Lower leg skin (tissue), 3 donors: Measurements from ENCODE around the gene TTC33.

Experiments
- CTCF ChIP-seq, 3 donors: fragments of 450-650 bp; IDR thresholded peaks; one replicate each; pipeline ENCODE4 v1.5.1; 2016; ENCODE audit warnings: antibody characterized with exemption in 3 of 3, mild to moderate bottlenecking in 3 of 3, moderate library complexity in 2 of 3
- POLR2A ChIP-seq, 2 donors: fragments of 450-650 bp; IDR thresholded peaks; one replicate each; pipeline ENCODE4 v1.6.1; 2016 to 2017; ENCODE audit warnings: antibody characterized with exemption in 2 of 2, mild to moderate bottlenecking in 1 of 2, moderate library complexity in 1 of 2

- TF ChIP-seq CTCF (IDR thresholded peaks at IDR 0.05): no peak
- no peak for TF ChIP-seq POLR2A (IDR thresholded peaks at IDR 0.05)
Measured at GRCh38 chr5:40497573-40497972, 258.2 kb downstream of the TTC33 start.
